BJ (cell line): ENCODE results near the gene LHB. TPM values are rescaled to one million over a fixed set of nuclear protein-coding genes. Genes with fewer than 3 reads are reported as not detected.

ENCODE experiments used
- CTCF ChIA-PET: fragments of 350-600 bp; formaldehyde crosslinking; extraction: SDS; loops from one replicate; lab custom pipeline; 2021; ENCODE audit warnings: antibody characterized with exemption, inconsistent platforms; lab: Yijun Ruan, JAX
- POLR2A ChIA-PET: fragments of 300-600 bp; sonication (Branson Sonifier 250); formaldehyde crosslinking; extraction: SDS; loops from one replicate; lab custom pipeline; 2021; ENCODE audit warnings: antibody characterized with exemption; lab: Charles Lee
- DNase-seq: peaks from one replicate; pipeline ENCODE4 v3.0.0-alpha.2; 2011; ENCODE audit warnings: low read depth
- H3K27me3 ChIP-seq: 2 replicates; pipeline ENCODE4 v1.6.0; 2011; ENCODE audit warnings: low read length; ENCODE audit not compliant: control insufficient read depth, insufficient read depth
- H3K36me3 ChIP-seq: 2 replicates; pipeline ENCODE4 v1.5.1; 2011; ENCODE audit warnings: low read length; ENCODE audit not compliant: control insufficient read depth, insufficient read depth
- H3K4me3 ChIP-seq: 2 replicates; pipeline ENCODE4 v1.5.1; 2011; ENCODE audit warnings: low read depth, mild to moderate bottlenecking, control low read depth, low read length
- CTCF ChIP-seq: IDR thresholded peaks from 2 replicates; pipeline ENCODE4 v1.5.1; 2011; ENCODE audit warnings: low read depth, mild to moderate bottlenecking, control low read depth, inconsistent platforms, low read length, moderate library complexity; ENCODE audit not compliant: insufficient read depth
- polyA plus RNA-seq: library from polyadenylated mRNA; depleted of rRNA; stranded (reverse); fragments of >200 nt; gene quantifications from 2 replicates; pipeline ENCODE4 v1.2.3, GENCODE V29; 2011

LHB gene
- polyA plus RNA-seq, 1 experiment, result not detected

- peak; percentile 85 for TF ChIP-seq CTCF
- H3K4me3 ChIP-seq, result no peak overlapping the region
- H3K36me3 ChIP-seq, result peaks cover 2% of the 10 kb centered on the region; the same call in 1 of the 2 replicates
- ChIA-PET CTCF (interaction anchor here (0.8 to 3.9 kb wide), 20 partner anchors 10 to 279 kb away, joined by 3 to 34 read pairs (median 4); partner anchors contain the start of gene LHB), POLR2A (no interaction called here)
- H3K27me3 ChIP-seq, result no peaks in the 10 kb centered on the region
- no peak for DNase-seq
Observed at GRCh38 chr19:48999481-49000325, 17.2 kb downstream of the LHB start.

- Histone ChIP-seq H3K36me3 (peaks cover 2% of the 10 kb centered on the region; the same call in 1 of the 2 replicates), H3K4me3 (no peak overlapping the region), H3K27me3 (no peaks in the 10 kb centered on the region)
- CTCF ChIA-PET, result interaction anchor here (0.6 to 3.9 kb wide), 6 partner anchors 10 to 210 kb away, joined by 3 to 34 read pairs (median 10); partner anchors contain the start of gene LHB
- POLR2A ChIA-PET, result no interaction called here
- TF ChIP-seq CTCF, result peak; percentile 60
- no peak for DNase-seq
Observed at GRCh38 chr19:48997972-48998371, 18.9 kb downstream of the LHB start.

- CTCF ChIA-PET, result interaction anchor here (0.7 to 2.0 kb wide), 11 partner anchors 11 to 198 kb away, joined by 3 to 11 read pairs (median 4); no protein-coding TSS in a partner anchor
Observed at GRCh38 chr19:48994035-48994386, 22.9 kb downstream of the LHB start.

GRCh38 chr19:48993175-48994034 is 23.5 kb downstream of the LHB start, which contains the start of the genes GYS1 and RUVBL2:
TSS of gene GYS1 (minus strand) at chr19:48993309. CDS start at chr19:48993112, 197 bp downstream.
TSS of gene RUVBL2 (plus strand) at chr19:48993887. CDS start at chr19:48993912, 25 bp downstream.
- peak; percentile 99 for TF ChIP-seq CTCF
- ChIA-PET POLR2A (interaction anchor here (0.6 to 1.8 kb wide), 6 partner anchors 26 to 1232 kb away, joined by 3 to 6 read pairs (median 3); partner anchors contain the start of genes CGB7 and NUCB1), CTCF (interaction anchor here (0.6 to 2.7 kb wide), 27 partner anchors 8 to 268 kb away, joined by 3 to 44 read pairs (median 4); partner anchors contain the start of gene HSD17B14)
- no peaks in the 10 kb centered on the region for H3K27me3 ChIP-seq
- peak; percentile 98 for DNase-seq
- peaks cover 16% of the 10 kb centered on the region for H3K36me3 ChIP-seq
- H3K4me3 ChIP-seq, result peak within 1 kb of the TSS; percentile 94

More at GRCh38 chr19:48994035-48994386, 22.9 kb downstream of the LHB start:
- Histone ChIP-seq H3K27me3 (no peaks in the 10 kb centered on the region), H3K4me3 (peak overlapping the region; percentile 93), H3K36me3 (peaks cover 10% of the 10 kb centered on the region)
- no peak for TF ChIP-seq CTCF
- POLR2A ChIA-PET, result interaction anchor here (1.8 kb wide), 1 partner anchor 63 kb away, joined by 4 read pairs; the partner anchor contains the start of gene CGB7
- DNase-seq, result no peak
